HG02623 (cell line): ENCODE results near the gene APLP1.
"Not testable (repeated sequence)": the region's sequence is repeated elsewhere in the genome, so short reads cannot be mapped to it uniquely, and the experiment has no call there.

ENCODE experiments used
- ATAC-seq: cut with Tn5 transposase; IDR thresholded peaks from one replicate; pipeline ENCODE4 v1.9.1; 2021; ENCODE audit warnings: moderate library complexity; ENCODE audit not compliant: unreplicated experiment

The APLP1 gene

DNA sequence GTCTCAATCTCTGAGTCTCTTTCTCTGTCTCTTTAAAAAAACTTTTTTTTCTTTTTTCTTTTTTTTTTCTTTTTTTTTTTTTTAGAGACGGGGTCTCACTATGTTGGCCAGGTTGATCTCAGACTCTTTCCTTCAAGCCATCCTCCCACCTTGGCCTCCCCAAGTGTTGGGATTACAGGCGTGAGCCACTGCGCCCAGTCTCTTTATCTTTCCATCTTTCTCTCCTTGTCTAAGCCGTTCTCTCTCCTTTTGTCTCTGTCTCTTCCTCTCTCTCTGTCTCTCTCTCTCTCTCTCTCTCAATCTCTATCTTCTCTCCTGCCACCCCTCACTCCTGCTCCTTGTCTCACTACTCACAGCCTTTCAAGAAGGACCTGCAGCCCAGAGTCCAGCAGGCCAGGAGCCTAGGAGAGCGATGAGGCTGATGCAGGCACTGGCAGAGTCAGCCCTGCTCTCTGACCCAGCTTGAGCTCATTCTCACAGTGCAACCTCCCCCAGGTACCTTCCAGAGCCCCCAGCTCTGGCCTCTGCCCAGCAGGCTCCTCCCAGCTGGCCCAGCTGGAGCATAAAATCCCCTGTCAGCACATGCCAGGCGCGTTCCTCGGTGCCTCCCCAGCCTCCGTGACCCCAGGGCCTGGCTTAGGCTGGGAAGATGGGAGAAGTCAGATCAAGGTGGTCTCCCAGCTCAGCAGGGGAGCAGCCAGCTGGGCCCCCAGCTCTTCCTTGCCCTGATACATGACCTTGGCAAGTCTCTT is 16.2 kb upstream of the APLP1 start, which contains the start of gene NPHS1:
NPHS1 (minus strand) TSS at position 476 of the 752 bp plus-strand sequence. CDS start 667 bp downstream, outside the sequence.
- no peak for ATAC-seq

DNA sequence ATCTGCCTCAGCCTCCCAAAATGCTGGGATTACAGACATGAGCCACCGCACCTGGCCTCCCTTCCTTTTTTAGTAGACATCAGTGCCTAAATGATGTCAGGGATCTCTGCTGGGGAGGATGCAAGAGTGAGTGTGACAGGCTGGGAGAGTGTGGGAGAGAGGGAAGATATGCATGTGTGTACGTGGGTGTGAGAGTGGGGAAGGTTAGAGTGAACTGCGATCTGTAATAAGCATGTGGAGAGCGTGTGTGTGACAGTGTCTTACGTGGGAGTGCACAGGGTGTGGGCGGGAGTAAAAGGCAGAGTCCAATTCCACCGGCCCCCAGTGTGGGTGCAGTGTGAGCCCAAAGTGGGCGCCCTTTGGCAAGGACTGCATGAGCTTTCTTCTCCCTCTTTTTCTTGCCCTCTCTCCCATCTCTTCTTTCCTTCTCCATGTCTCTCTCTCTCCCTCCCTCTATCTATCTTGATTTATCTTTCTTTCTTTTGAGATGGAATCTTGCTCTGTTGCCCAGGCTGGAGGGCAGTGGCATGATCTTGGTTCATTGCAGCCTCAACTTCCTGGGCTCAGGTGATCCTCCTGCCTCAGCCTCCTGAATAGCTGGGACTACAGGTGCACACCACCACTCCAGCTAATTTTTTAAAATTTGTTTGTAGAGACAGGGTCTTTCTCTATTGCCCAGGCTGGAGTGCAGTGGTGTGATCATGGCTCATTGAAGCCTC is 15.2 kb upstream of the APLP1 start:
- ATAC-seq, result no peak

DNA sequence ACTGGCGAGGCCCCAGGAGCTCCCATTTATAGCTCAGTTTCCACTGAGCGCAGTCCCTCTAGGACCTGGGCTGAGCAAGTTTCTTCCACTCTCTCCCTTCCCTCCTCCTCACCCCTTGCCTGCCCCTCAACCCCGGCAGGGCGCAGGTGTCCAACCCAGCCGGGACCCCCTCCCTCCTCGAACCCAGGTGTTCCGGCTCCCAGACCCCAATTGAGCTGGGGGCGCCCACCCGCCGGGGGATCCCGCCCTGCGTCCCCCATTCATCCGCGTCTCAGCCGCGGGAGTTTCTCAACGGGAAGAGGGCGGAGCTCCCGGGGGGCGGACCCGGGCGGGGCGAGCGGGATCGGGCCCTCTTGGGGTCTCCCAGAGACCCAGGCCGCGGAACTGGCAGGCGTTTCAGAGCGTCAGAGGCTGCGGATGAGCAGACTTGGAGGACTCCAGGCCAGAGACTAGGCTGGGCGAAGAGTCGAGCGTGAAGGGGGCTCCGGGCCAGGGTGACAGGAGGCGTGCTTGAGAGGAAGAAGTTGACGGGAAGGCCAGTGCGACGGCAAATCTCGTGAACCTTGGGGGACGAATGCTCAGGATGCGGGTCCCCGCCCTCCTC is 11.7 kb upstream of the APLP1 start, which contains the start of gene KIRREL2:
KIRREL2 (plus strand) TSS at position 366 of the 604 bp plus-strand sequence; CDS start at position 575, 209 bp downstream.
- ATAC-seq, result no peak

GRCh38 chr19:35858311-35858710 is 10.1 kb upstream of the APLP1 start:
- ATAC-seq, result no peak

DNA sequence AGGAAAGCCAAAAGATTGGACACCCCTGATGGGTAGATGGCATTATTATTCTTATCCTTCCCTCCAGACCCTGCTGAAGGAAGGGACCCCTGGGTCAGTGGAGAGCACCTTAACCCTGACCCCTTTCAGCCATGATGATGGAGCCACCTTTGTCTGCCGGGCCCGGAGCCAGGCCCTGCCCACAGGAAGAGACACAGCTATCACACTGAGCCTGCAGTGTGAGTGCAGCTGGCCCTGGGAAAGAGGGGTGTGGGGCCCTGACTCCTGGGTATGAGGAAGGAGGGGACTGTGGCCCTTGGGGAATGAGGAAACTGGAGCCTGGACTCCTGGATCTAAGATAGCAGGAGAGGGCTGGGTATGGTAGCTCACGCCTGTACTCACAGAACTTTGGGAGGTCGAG is 9.0 kb upstream of the APLP1 start:
- ATAC-seq, result no peak

DNA sequence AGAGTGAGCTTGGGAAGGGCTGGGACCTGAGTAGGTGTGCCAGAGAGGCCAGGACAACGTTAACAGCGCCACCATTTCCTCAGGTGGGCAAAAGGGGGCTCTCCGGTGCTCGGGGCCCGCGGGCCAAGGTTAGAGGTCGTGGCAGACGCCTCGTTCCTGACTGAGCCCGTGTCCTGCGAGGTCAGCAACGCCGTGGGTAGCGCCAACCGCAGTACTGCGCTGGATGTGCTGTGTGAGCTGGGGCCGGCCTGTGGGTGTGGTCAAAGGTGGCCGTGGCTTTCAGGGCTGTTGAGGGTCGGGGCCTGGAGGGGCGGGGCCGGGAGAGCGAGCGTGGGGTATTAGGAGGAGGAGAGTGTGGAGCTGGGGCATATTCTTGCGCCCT is 7.9 kb upstream of the APLP1 start:
- no peak for ATAC-seq

- ATAC-seq, result no peak
Observed at GRCh38 chr19:35860818-35861639, 7.3 kb upstream of the APLP1 start.

- no peak for ATAC-seq
Observed at GRCh38 chr19:35861640-35862160, 6.7 kb upstream of the APLP1 start.

GRCh38 chr19:35862528-35862927 is 5.8 kb upstream of the APLP1 start:
- ATAC-seq, result no peak

GRCh38 chr19:35863018-35863417 is 5.4 kb upstream of the APLP1 start:
- no peak for ATAC-seq

- no peak for ATAC-seq
Observed at GRCh38 chr19:35868823-35869326, 501 bp downstream of the APLP1 start.

DNA sequence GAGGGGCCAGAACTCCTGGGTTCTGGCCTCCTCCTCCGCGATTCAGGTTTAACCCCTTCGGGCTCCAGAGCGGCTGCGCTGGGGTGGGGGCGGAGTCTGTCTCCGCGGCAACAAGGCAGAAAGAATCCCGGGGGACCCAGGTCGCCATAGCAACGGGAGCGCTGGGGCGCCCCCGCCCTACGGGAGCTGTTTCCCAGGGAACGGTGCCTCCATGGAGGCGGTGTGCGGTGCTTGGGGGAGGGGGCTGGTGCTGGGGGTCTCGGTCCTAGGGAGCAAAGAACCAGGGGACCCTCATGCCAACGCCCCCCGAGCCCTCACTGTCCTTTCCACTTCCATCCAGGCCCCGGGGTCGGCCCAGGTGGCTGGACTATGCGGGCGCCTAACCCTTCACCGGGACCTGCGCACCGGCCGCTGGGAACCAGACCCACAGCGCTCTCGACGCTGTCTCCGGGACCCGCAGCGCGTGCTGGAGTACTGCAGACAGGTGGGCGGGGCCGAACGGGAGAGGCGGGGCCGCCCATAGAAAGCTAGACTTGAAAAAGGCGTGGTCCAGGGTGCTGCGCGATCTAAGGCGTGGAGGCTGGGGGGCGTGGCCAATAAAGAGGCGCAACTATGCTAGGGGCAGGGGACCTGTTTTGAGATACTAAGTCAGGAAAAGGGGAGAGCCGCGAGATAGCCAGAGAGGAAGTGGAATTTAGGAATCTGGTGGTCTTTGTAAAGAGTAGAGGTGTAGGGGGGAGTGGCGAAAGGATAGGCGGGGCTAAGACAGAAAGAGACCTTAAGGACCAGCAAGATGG is 1.2 kb downstream of the APLP1 start:
- ATAC-seq, result no peak

DNA sequence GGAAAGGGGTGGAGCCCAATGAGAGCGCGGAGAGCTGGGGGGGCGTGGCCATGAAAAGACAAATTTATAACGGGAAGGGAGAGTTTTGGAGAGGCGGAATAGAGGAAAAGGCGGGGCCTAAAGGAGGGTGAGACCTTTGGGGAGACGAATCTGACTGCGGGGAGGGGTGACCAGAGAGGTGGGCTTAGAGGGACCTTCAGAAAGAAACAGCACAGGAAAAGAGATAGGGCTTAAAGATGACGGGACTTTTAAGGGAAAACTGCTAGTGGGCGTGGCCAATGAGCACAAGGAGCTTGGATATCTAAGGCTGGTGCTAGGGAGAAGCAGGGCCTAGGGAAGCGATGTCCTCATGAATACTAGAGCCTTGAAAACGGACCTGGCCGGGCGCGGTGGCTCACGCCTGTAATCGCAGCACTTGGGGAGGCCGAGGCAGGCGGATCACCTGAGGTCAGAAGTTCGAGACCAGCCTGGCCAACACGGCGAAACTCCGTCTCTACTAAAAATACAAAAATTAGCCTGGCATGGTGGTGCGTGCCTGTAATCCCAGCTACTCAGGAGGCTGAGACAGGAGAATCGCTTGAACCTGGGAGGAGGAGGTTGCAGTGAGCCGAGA is 1.9 kb downstream of the APLP1 start:
- ATAC-seq, result not testable (repeated sequence)

DNA sequence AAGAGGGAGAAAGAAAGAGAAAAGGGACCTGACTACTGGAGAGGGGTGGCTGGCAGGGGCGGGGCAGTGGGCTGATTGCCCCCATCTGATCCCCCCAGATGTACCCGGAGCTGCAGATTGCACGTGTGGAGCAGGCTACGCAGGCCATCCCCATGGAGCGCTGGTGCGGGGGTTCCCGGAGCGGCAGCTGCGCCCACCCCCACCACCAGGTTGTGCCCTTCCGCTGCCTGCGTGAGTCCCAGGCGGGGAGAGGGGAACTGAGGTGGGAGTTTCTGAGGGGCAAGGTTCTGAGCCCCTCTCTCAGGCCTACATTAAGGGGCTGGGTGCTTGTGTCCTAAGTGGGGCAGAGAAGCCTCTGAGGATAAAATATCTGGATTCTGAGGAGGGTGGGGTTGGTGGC is 2.4 kb downstream of the APLP1 start:
- ATAC-seq, result no peak

GRCh38 chr19:35871611-35872010 is 3.2 kb downstream of the APLP1 start:
- no peak for ATAC-seq

GRCh38 chr19:35872180-35872579 is 3.8 kb downstream of the APLP1 start:
- no peak for ATAC-seq

DNA sequence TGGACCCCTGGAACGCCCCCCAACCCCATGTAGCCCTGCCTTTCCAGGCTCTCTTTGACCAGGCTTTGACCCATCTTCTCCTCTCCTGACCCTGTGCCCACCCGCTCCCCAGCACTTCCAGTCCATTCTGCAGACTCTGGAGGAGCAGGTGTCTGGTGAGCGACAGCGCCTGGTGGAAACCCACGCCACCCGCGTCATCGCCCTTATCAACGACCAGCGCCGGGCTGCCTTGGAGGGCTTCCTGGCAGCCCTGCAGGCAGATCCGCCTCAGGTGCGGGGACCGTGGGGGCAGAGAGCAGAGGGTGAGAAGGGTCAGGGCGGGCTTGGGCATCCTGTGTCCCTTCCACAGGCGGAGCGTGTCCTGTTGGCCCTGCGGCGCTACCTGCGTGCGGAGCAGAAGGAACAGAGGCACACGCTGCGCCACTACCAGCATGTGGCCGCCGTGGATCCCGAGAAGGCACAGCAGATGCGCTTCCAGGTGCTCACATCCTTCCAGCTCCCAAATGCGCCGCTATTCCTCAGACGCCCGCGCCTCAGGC is 6.1 kb downstream of the APLP1 start:
- ATAC-seq, result no peak

- no peak for ATAC-seq
Observed at GRCh38 chr19:35879068-35879467, 10.7 kb downstream of the APLP1 start.

- no peak for ATAC-seq
Observed at GRCh38 chr19:35879770-35880317, 11.5 kb downstream of the APLP1 start.
